Measurements from ENCODE around the gene FOXN3.

GRCh38 chr14:89347885-89348284, 69.1 kb downstream of the FOXN3 start:
- TF ChIP-seq CTCF (conservative IDR thresholded peaks at IDR 0.05 in 1 of 2, IDR thresholded peaks at IDR 0.05 in 1 of 2; ENCODE audit: low read depth in 1 of 2, low read length in 2 of 2) (no peak), EZH2 (IDR thresholded peaks at IDR 0.05; ENCODE audit: low read length, missing control alignments) (no peak)
